Activated naive CD4-positive, alpha-beta T cell treated with anti-CD3 and anti-CD28 coated beads, Interleukin-2, amount 50 U/mL, for 72 hours (primary cell): ENCODE measurements around the gene DPCD. TPM values are rescaled to one million over a fixed set of nuclear protein-coding genes. Genes with fewer than 3 reads are reported as not detected.

Experiments
- ATAC-seq, 2 donors: fragments of 150-1000 bp; cut with Tn5 transposase; 2 replicates each; pipeline ENCODE4 v1.10.0; 2021; ENCODE audit warnings: mild to moderate bottlenecking in 2 of 2, moderate library complexity in 2 of 2
- DNase-seq, 2 donors: peaks; one replicate each; pipeline ENCODE4 v3.0.0; 2021 to 2022; ENCODE audit warnings: low spot score in 2 of 2
- H3K27ac Mint-ChIP-seq, 2 donors: one replicate each; pipeline ENCODE4 v1.8.0; 2022; ENCODE audit warnings: mild to moderate bottlenecking in 2 of 2, mixed read lengths in 2 of 2
- H3K36me3 Mint-ChIP-seq, 2 donors: one replicate each; pipeline ENCODE4 v1.8.0; 2022; ENCODE audit warnings: mixed read lengths in 2 of 2
- H3K9me3 Mint-ChIP-seq, 2 donors: one replicate each; pipeline ENCODE4 v1.8.0; 2022; ENCODE audit warnings: mixed read lengths in 2 of 2
- total RNA-seq, 2 donors: library from RNA; stranded (reverse); gene quantifications; one replicate each; pipeline ENCODE4 v1.2.3, GENCODE V29; 2022

DPCD gene
- 10 to 100 TPM in 1 of 2 donors, 1 to 10 TPM in 1; 3.1 to 23.9 TPM for total RNA-seq

DNA sequence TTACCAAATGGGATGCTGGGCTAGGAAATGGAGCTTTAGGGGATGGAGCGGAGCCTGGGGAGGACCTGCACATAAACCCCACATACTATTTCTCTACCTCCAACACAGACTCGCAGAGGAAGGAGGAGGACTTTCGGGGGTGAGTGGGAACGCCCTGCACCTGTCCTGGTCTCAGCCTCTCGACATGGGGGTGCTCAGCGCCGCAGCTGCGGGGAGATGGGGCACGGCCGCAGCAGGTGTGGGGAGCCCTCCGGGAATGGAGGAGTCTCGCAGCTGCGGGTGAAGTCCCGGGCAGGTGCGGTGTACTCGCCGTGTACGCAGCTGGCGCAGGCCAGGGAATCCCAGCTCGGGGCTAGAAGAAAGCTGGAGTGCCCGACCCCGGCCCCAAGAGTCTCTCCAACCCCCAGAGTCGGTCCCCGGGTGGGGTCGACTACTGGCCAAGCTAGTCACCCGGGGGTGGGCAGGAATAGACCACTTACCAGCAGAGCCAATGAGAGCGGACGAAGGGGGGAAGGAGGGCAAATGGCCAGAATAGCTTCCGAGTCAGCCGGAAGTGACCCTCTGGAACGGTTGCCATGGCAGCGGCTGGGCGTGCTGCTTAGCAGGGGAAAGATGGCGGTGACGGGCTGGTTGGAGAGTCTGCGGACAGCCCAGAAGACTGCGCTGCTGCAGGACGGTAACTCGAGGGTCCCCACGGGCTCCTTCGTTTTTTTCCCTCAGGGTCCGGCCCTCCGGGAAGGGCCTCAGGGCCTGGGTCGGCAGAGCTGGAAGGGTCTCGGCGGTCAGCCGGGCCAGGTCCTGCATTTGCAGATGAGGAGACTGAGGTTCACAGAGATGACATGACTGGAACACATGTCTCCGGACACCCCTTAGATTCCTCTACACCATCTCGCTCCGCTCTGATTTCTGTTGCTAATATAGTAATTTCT lies at the start of gene DPCD, which contains the start of gene POLL:
TSS of gene DPCD (plus strand) at position 597 of the 929 bp plus-strand sequence. CDS start at position 613, 16 bp downstream.
TSS of gene POLL (minus strand) at position 533 of the 929 bp plus-strand sequence. CDS start 897 bp downstream, outside the sequence.
- no peaks in the 10 kb centered on the region for H3K36me3 Mint-ChIP-seq
- peak within 1 kb of the TSS; percentile 90 to 92 for H3K27ac Mint-ChIP-seq

DNA sequence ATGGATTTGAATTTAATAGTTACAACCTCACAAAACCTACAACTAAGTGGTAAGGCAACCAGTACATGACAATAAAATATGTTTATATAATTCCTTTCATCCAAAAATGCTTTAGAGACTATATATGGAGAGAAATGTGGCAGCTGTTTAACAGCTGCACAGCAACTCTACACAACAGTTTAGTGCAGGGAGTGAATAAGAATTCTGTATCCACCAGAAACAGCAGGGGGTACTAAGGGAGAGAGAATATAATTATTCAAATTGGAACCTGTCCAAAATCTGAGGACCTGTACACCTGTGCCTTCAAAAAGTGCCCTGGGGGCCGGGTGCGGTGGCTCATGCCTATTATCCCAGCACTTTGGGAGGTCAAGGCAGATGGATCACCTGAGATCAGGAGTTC lies 49.7 kb upstream of the DPCD start:
- Mint-ChIP-seq H3K36me3 (no peaks in the 10 kb centered on the region), H3K9me3 (no peaks in the 10 kb centered on the region), H3K27ac (no peak overlapping the region)
- DNase-seq, result no peak
- no peak for ATAC-seq

More for the DNA sequence above, at the start of gene DPCD, which contains the start of gene POLL:
- H3K9me3 Mint-ChIP-seq, result no peaks in the 10 kb centered on the region
- DNase-seq (peak; percentile 89 to 91), ATAC-seq (peak; percentile 97 to 99)

DNA sequence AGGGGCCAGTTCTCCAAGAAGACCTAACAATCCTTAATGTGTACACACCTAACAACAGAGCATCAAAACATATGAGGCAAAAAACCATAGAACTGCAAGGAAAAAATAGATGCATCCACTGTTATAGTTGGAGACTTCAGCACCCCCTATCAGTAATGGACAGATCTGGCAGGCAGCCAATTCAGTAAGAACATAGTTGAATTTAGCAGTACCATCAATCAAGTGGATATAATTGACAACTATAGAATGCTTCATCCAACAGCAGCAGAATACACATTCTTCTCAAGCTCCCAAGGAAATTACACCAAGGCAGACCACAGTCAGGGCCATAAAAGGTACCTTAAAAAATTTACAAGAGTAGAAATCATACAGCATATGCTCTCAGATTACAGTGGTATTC lies 42.2 kb upstream of the DPCD start:
- no peak for ATAC-seq
- no peaks in the 10 kb centered on the region for H3K36me3 Mint-ChIP-seq
- H3K9me3 Mint-ChIP-seq, result no peaks in the 10 kb centered on the region
- H3K27ac Mint-ChIP-seq, result no peak overlapping the region
- no peak for DNase-seq

DNA sequence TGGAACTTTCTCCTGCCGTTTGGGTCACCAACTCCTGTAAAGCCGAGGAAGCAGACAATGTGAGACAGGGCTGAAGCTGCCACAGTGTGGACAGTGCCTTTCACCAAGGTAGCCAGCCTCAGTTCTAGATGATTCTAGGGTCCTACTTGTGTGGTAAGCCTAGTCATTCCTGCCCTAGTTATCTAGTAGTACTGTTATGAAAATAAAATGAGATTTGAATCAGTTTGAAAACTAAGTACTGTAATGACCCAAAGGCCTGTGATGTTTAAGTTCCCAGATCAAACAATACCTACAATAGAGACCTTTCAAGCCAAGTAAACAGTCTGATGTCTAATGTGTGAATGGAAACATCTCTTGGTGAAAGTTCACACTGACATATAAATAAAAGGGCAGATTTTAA lies 37.2 kb upstream of the DPCD start:
- ATAC-seq (peak; percentile 69 to 96), DNase-seq (no peak)
- Mint-ChIP-seq H3K36me3 (peaks cover 0 to 13% of the 10 kb centered on the region in 2 donors), H3K9me3 (no peaks in the 10 kb centered on the region), H3K27ac (peak overlapping the region; percentile 17 to 78)

DNA sequence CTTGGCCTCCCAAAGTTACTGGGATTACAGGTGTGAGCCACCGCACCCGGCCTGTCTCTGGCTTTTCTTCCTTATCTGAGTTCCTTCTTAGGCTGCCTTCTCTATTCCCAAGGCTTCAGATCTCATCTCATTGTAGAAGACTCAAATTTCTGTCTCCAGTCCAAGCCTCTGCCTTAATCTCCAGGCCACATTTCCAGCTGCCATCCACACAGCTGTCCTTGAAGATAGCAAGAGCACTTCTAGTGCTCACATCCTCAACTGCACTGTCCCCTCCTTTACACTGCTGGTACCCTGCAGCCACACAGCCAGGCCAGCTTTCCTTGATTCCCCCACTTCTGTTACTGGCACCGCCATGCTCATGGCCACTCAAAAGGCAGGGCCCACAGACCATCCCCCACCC lies 35.7 kb upstream of the DPCD start:
- Mint-ChIP-seq H3K27ac (peak overlapping the region; percentile 3 to 22), H3K9me3 (no peaks in the 10 kb centered on the region), H3K36me3 (peaks cover 0 to 13% of the 10 kb centered on the region in 2 donors)
- ATAC-seq (no peak), DNase-seq (no peak)

DNA sequence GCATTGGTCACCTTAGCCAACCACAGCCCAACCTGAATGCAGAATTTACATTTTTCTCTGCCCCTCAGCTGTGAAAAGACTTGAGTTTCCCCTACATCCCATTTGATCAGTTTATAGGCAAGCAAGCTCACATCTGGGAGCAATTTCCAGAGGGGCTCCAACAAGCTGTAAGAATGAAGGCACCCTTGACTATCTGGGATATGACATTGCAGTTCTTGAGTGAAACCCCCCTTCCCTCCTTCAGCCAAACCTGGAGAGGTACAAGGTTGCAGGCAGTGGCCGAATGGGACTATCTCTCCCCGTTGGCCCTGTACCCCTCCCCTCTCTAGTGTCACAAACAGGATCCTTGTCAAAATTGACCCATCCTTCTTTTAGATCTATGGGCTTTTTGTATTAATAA lies 30.6 kb upstream of the DPCD start:
- H3K27ac Mint-ChIP-seq, result peak overlapping the region; percentile 69 to 81
- no peak for ATAC-seq
- no peak for DNase-seq
- H3K9me3 Mint-ChIP-seq, result no peaks in the 10 kb centered on the region
- H3K36me3 Mint-ChIP-seq, result peaks cover 0 to 4% of the 10 kb centered on the region in 2 donors

DNA sequence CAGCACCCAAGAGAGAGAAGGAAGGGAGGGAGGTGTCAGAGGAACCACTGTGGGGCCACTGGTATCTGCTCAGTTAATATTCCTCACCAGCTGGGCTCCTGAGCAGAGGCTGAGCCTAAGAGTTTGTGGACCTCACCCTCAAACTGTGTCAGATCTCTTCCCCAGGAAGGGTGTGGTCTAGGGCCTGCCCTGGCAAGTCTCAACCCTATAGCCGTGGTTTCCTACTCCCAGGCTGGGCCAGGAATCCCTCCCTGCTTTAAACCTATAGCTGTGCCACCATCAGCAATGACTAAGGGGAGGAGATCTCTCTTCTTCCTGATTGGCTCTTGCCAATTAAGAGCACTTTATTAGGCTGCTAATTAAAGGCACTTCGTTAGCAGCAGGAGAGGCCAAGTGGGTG lies 29.9 kb upstream of the DPCD start:
- DNase-seq (no peak), ATAC-seq (peak in 1 of 2 donors; percentile 68)
- H3K9me3 Mint-ChIP-seq, result no peaks in the 10 kb centered on the region
- H3K27ac Mint-ChIP-seq, result peak overlapping the region; percentile 69 to 81
- no peaks in the 10 kb centered on the region for H3K36me3 Mint-ChIP-seq

DNA sequence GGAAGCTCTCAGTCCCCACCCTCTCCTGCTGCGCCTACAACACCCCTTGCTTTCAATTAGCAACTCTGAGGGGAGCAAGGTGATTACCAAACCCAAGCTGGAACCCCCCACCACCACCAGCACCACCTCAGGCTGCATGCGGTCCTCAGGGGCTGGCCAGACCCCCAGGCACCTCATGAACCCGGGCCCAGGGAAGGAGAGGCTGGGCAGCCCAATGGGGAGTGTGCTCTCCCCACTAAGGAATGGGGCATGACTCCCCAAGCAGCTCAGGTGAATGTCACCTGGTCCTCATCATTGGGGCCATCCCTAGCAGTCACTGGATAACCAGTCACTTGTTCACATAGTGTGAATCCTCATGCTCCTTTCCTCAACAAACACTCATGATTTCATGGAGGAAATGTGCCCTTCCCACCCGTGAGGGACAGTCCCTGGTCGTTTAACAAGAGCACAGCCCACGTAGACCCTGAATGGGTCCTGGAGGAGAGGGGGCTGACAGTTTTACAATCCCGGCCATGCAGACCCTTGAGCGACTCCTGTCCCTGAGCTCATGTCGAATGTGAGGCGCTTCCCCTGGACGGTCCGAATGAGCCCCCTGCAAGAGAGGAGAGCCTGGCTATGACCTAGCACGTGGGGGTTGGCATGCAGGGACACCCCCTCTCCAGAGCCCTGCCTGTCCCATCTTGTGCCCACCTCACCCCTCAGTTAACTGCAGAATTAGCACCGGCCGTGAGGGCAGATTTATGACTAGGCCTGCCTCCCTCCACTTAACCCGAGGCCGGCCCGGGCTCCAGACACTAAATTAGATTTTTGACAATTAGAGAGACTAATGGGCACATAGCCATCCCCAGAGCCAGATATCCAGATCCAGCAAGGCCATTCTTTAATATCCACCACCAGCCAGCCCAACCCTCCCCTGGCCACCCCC lies 29.2 kb upstream of the DPCD start:
- ATAC-seq (no peak), DNase-seq (no peak)
- H3K36me3 Mint-ChIP-seq, result no peaks in the 10 kb centered on the region
- H3K27ac Mint-ChIP-seq, result peak overlapping the region in 1 of 2 donors; percentile 81
- no peaks in the 10 kb centered on the region for H3K9me3 Mint-ChIP-seq

DNA sequence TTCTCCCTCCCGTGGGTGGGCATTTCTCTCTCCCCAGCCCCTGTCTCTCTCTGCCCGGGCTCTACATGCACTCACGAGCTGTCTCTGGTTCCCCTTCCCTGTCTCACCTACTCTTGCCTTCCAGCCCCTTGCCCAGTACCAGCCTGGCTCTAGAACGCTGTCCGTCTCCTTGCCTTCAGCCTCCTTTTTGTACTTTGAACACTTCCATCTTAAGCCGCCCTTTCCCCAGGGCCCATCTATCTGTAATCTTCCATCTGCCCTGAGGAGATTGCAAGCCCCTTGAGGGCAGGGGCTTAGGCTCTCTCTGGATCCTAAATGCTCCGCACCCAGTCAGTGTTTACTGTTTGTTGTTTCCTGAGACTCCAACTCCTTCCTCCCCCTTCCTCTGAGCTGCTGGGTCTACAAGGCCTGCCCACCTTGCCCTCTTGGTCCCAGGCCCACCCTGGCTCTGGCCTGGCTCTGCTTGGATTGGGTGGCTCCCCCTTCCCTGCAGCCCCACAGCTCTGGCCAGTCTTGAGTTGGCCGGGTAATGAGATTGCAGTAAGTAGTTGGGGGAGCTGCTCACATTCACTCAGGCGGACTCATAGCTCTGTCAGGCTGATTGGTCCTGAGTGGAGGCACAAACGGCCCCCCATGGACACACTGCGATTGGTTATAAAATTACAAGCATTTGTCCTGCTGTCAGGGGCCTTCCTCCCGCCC lies 28.4 kb upstream of the DPCD start:
- Mint-ChIP-seq H3K36me3 (no peaks in the 10 kb centered on the region), H3K27ac (peak overlapping the region in 1 of 2 donors; percentile 81), H3K9me3 (no peaks in the 10 kb centered on the region)
- ATAC-seq, result no peak
- no peak for DNase-seq

DNA sequence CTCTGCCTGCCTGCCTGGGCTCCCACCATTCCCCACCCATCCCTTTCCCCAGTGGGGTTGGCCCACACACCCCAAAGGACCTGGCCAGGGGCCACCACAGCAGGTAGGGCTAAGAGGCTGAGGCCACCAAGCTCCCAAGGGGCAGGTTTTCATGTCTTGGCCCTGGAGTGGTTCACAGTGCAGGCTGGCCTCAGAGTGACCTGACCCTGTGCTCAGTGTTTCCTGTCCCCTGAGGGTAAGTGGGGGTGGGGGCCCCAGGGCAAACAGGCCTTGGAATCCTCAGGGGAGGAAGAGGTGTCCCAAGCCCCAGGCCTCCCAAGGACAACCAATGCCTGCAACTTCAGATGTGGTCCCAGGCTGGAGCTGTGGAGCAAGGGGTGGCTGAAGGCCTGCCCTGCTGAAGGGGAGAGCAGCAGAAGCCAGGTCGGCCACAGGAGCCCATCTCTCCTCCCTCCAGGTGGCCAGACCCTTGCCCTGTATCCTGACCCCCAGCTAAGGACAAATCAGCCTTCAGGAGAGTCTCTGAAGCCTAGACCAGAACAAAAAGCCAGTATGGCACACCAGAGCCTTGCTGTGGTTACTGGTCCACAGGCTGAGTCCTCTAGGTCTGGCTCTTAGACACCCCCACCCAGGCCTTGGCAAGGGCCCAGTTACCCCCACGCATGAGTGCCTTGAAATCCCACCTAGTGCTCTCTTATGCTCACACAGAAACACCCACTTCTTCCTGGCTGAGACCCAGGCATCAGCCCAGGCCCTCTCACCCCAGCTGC lies 27.6 kb upstream of the DPCD start:
- DNase-seq (no peak), ATAC-seq (no peak)
- no peaks in the 10 kb centered on the region for H3K9me3 Mint-ChIP-seq
- H3K36me3 Mint-ChIP-seq, result no peaks in the 10 kb centered on the region
- peak overlapping the region in 1 of 2 donors; percentile 81 for H3K27ac Mint-ChIP-seq

DNA sequence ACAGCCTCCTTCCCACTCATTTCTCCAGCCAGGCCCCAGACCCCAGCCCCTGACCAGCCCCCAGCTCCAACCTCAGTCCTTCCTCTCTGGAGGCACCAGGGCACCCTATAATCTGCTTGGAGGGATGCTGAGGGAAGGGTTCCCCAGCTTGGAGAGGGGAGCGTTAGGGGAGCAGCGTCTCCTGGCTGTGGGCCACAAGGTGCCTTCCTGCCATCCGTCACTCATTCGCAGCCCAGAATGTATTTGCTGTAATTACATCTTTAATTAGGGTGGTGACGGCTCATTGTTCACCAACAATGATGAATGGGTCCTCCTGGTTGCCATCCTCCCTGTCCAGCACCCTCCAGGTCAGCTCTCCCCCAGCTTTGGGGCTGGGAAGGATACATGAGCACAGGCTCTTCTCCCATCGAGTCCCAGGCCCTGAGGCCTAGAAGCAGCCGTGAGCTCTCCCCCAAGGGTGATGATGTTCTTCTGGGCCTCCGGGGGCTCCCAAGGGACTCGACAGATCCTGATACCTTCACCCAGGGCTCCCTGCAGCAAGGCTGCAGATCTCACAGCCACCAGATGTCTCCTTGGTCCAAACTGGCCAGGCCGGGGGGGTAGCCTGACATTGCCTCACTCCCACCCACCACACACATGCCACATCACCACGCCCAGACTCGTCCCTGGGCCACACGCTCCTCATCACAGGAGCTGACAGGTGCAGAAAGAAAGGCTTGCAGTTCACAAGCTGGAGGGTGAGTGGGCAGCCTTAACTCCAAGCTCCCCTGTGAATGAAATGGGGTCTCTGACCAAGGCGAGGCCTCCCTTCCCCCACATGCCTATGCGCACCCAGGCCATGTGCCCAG lies 26.8 kb upstream of the DPCD start:
- H3K36me3 Mint-ChIP-seq, result no peaks in the 10 kb centered on the region
- DNase-seq (no peak), ATAC-seq (no peak)
- peak overlapping the region; percentile 29 to 60 for H3K27ac Mint-ChIP-seq
- no peaks in the 10 kb centered on the region for H3K9me3 Mint-ChIP-seq

DNA sequence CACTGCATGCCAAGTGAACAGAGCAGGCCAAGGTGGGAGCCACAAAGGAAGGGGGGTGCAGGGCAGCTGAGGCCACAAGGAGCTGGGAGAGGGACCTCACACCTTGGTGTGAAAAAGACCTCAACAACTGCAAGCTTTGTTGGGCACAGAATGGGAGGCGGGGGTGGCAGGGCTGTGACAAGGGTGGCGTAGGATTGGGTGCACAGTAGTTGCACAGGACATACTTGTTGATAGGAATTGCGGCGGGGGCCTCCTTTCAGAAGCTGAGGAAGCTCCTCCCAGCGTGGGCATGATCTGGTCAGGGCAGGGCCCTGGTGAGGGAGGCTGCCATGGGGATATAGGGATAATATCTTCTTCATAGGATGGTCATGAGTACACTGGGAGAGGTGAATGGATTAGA lies 25.9 kb upstream of the DPCD start:
- ATAC-seq, result no peak
- H3K27ac Mint-ChIP-seq, result no peak overlapping the region

DNA sequence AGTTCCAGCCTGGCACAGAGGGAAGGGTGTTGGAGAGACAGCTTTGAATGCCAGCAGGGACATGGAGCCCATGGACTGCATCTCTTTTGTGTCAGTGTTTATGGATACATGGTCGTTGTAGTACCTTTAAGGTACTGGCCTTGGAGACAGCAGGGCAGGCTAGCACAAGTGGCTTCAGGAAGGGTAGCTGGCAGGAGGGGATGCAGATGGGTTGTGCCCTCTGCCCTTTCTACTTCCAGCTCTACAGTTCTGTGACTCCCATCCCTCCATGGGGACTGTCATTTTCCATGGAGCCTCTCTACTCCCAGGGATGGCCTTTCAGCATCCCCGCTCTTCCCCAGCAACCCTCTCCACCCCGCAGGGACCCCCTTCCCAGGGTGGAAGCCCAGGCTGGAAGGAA lies 25.1 kb upstream of the DPCD start:
- ATAC-seq (no peak), DNase-seq (no peak)
- Mint-ChIP-seq H3K9me3 (no peaks in the 10 kb centered on the region), H3K36me3 (no peaks in the 10 kb centered on the region), H3K27ac (no peak overlapping the region)

More for the DNA sequence above, 25.9 kb upstream of the DPCD start:
- Mint-ChIP-seq H3K36me3 (no peaks in the 10 kb centered on the region), H3K9me3 (no peaks in the 10 kb centered on the region)
- DNase-seq, result no peak

DNA sequence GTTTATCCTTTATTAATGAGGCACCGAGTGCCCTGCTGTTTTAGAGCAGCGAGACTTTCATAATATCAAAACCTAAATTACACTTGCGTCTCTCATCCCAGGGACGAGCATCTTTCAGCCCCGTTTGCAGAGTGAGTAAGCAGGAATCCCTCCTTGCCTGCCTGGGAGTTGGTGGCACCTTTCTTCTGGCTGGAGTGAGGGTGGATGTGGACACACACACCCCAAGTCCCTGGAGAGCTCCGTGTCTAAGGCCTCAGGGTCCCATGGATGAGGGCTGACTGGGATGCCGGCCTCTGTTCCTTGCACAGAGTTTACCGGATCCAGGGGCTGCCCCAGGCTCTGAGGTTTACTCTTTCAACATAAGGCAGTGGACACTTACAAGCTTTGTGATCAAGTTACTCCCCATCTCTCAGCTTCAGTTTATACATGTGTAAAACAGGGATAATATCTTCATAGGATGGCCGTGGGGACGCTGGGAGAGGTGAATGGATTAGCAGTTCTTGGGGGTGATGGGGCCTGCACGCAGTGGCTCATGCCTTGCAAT lies 24.6 kb upstream of the DPCD start:
- Mint-ChIP-seq H3K27ac (no peak overlapping the region), H3K36me3 (no peaks in the 10 kb centered on the region), H3K9me3 (no peaks in the 10 kb centered on the region)
- ATAC-seq (no peak), DNase-seq (peak in 1 of 2 donors; percentile 18)
